GM18507 (cell line): Measurements from ENCODE around the gene SUSD4.
A peak's percentile ranks its signal among the peaks of the same experiment; 100 is the strongest.

Experiments
- DNase-seq: peaks from one replicate; pipeline ENCODE4 v3.0.0; 2011; ENCODE audit warnings: low read depth; ENCODE audit not compliant: insufficient read length; ENCODE audit errors: extremely low spot score
- FAIRE-seq: peaks from 2 replicates; lab custom pipeline; 2011; peaks lifted over from hg19 to GRCh38; lab: Jason Lieb, UNC

SUSD4 gene

DNA sequence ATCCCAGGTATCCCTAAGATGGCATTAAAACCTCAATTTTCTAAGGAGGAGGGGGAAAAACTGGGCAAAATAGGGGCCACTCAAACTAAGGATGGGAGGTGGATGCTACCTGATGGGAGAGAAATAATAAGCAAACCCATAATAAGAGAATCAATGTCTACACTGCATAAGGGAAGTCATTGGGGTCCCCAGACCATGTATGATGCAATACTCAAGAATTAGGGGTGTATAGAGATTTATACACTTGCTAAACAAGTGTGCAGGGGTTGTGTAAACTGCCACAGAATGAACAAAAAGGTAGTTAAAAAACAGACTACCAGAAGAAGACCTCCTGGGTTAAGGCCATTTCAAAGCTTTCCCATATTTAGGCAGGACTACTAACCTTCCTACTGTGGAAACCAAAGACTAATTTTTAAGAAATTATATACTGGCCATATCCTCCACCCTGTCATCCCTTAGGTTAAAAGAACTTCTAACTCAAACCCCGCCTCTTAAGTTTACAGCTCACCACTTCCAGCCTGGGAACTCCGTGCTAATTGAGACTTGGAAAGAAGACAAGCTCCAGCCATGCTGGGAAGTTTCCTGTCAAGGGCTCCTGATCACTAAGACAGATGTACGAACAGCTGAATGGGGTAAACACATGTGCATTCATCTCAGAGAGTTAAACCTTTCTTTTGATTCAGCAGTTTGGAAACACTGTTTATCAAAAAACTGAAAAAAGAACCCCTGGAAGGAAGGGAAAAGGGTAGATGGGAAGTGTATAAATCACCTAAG is 156.5 kb downstream of the SUSD4 start:
- DNase-seq (no peak), FAIRE-seq (no peak)

DNA sequence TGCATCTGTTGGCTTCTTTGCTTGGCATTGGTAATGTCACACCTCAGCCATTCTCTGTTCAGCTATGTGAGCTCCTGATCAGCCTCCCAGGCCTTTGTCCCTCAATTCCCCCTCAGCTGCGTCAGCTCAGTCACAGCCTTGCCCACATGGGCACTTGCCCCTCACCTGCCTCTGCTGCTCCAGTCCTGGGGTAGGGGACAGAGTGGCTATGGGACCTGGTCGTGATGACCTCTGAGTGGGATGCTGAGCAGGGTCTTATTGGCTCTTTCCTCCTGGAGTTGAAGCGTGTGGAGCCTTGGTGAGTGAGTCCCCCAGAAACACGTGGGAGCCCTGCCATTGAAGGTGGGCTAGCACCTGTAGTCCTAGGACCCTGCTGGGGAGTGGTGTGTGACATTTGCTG is 159.6 kb downstream of the SUSD4 start:
- FAIRE-seq, result no peak
- no peak for DNase-seq

- no peak for DNase-seq
- no peak for FAIRE-seq
Measured at GRCh38 chr1:223203694-223204093, 160.3 kb downstream of the SUSD4 start.

GRCh38 chr1:223203034-223203408 is 161.0 kb downstream of the SUSD4 start:
- no peak for DNase-seq
- FAIRE-seq, result no peak

DNA sequence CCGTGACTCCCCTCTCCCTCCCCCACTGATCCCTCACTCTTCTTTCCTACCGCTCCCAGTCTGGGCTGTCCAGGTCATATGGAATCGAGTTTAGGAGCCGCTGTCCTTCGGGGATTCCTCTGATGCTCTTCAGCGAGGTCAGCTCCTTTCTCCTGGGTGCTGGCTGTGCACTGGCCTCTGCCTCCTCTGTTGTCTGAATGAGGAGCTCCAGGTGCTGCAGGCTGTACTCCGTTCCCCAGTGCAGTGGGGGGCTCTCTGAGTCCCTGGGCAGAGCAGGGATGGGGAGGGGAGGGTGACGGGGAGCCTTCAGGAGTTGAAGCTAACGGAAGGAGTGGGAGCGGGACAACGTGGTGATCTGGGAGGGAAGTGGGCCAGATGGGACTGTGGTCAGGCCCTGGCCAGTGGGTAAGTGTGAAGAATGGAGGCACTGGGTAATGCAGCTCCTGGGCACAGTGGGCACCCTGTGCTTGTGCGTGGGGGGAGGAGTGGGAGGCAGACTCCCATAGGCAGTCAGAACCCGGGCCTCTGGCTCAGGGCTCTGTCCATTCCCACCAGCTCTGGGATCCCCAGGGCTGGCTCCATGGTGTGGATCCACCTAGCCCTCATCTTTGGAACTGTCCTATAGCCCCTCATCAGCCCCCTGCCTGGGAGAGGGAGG is 161.5 kb downstream of the SUSD4 start:
- FAIRE-seq (no peak), DNase-seq (no peak)

DNA sequence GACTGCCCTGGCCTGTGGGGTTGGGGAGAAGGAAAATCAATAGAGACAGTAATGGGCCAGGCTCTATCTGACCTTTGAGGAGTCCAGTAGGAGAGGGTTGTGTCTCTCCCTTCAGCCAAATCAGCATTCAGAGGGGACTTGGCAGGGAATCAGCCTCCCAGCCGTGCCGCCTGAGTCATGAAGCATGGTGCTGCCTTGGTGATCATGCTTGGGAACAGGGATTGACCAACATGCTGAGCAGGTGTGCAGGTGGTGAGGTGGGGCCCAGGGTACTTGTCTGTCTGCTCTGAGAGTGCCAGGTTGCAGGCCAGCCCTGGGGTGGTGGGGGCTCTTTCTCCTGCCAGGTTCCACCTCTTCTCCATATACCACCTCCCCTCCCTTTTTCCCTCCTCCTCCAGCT is 162.0 kb downstream of the SUSD4 start:
- FAIRE-seq, result no peak
- DNase-seq, result no peak

GRCh38 chr1:223200903-223201302 is 163.1 kb downstream of the SUSD4 start:
- FAIRE-seq, result no peak
- DNase-seq, result no peak

DNA sequence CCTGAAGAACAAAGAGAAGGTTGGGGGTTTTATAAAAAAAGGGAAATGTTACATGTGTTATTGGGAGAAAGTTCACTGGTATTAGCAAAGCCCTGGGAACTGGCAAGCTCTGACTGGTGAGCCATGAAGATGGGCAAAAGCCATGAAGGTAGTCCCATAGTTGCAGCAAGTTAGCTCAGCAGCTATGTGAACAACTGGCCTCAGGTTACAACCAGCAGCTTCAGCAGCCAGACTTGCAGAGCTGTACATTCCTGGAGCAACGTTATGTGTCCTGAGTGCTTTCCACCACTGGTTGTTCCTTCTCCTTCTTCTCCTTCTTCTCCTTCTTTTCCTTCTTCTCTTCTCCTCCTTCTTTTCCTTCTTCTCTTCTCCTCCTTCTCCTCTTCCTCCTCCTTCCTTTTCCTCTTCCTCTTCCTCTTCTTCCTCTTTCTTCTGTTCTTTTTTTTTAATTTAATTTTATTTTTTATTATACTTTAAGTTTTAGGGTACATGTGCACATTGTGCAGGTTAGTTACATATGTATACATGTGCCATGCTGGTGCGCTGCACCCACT is 164.8 kb downstream of the SUSD4 start:
- FAIRE-seq, result no peak
- no peak for DNase-seq

- DNase-seq (no peak), FAIRE-seq (no peak)
Measured at GRCh38 chr1:223198628-223198965, 165.4 kb downstream of the SUSD4 start.

DNA sequence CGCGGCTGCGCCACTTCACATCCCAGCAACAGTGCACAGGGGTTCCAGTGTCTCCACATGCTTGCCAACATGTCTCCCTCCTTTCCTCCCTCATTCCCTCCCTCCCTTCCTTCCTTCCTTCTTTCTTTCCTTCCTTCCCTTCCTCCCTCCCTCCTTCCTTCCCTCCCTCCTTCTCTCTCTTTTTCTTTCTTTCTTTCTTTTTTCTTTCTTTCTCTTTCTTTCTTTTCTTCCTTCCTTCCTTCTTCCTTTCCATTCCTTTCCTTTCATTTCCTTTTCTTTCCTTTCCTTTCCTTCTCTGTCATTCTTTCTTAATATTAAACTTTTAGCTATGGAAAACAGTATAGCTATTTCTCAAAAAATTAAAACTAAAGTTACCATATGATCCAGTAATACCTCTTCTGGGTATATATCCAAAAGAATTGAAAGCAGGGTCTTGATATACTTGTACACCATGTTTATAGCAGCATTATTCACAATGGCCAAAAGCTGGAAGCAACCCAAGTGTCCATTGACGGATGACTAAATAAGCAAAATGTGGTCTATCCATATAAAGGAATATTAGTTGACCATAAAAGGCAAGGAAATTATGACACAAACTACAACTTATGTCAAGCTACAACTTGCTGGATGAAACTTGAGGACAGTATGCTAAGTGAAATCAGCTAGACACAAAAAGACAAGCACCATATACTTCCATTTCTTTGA is 165.9 kb downstream of the SUSD4 start:
- DNase-seq (no peak), FAIRE-seq (no peak)

GRCh38 chr1:223189903-223190724 is 173.9 kb downstream of the SUSD4 start:
- DNase-seq (peak; percentile 4), FAIRE-seq (no peak)

- no peak for FAIRE-seq
Measured at GRCh38 chr1:223189525-223189902, 174.5 kb downstream of the SUSD4 start.

GRCh38 chr1:223188618-223189356 is 175.2 kb downstream of the SUSD4 start:
- FAIRE-seq (no peak), DNase-seq (no peak)

More at GRCh38 chr1:223189525-223189902, 174.5 kb downstream of the SUSD4 start:
- DNase-seq, result no peak

- no peak for DNase-seq
- FAIRE-seq, result no peak
Measured at GRCh38 chr1:223186800-223187199, 177.2 kb downstream of the SUSD4 start.

DNA sequence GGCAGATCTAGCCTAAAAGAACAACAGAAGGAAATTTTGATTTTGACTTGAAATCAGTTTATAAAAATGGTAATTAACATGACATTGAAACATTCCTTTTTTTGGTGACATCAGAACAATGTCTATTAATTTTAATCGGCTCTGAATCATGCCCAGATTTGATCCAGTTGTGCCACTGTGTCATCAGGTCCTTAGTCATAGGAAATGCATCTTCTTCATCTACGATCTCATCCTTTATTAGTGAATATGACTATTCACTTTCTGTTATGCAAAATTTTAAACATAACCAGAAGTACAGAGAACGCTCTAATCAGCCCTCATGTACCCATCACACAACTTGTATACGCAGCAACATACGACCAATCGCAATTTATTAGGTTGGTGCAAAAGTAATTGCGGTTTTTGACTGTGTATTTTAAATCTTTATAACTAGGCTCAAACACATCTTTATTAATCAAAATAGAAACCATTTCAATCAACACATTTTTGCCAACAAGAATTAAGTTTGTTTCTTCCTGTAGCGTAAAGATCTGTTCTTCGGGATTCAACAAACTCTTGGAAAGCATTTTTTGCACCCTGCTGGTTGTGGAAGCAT is 180.6 kb downstream of the SUSD4 start:
- DNase-seq (no peak), FAIRE-seq (no peak)

GRCh38 chr1:223180731-223181321 is 183.2 kb downstream of the SUSD4 start:
- no peak for FAIRE-seq

GRCh38 chr1:223179786-223180185 is 184.2 kb downstream of the SUSD4 start:
- no peak for DNase-seq
- no peak for FAIRE-seq

More at GRCh38 chr1:223180731-223181321, 183.2 kb downstream of the SUSD4 start:
- DNase-seq, result no peak

DNA sequence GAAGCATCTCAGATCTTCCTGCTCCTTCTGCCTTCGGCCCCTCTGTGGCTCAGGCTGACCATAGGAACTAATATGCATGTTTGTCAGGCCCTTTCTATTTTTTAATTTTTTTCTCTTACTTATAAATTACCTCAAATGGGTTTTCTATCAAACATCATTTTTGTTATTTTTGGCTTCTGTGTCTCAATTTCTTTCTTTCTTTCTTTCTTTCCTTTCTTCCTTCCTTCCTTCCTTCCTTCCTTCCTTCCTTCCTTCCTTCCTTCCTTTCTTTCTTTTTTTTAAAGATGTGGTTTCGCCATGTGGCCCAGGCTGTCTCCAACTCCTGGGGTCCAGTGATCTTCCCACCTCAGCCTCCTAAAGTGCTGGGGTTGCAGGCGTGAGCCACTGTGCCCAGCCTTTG is 184.7 kb downstream of the SUSD4 start:
- DNase-seq (no peak), FAIRE-seq (no peak)
